ENCODE measurements around the gene BRIX1. TPM values are rescaled to one million over a fixed set of nuclear protein-coding genes. Genes with fewer than 3 reads are reported as not detected.

The BRIX1 gene
- total and polyA plus RNA-seq, 9 of the 15 experiments (the other 6 are each of a cell fraction or from before 2014, with no cell fraction given) = 115 to 193 (median 159) TPM

- TF ChIP-seq ZNF407 (IDR thresholded peaks at IDR 0.05; ENCODE audit: low read depth) (peak; percentile 99), GTF2B (IDR thresholded peaks at IDR 0.05; ENCODE audit: extremely low read depth, insufficient read length) (peak; percentile 26), SMAD3 (CRISPR knock-in tag; conservative IDR thresholded peaks at IDR 0.05) (no peak), L3MBTL2 (IDR thresholded peaks at IDR 0.05) (peak; percentile 65), PKNOX1 (IDR thresholded peaks at IDR 0.05) (peak; percentile 64), HSF4 (CRISPR knock-in tag; IDR thresholded peaks at IDR 0.05; ENCODE audit: borderline replicate concordance) (no peak), MAFK (IDR thresholded peaks at IDR 0.05; ENCODE audit: low read length) (peak; percentile 17; the same call in 1 of the 2 replicates), SMAD4 (CRISPR knock-in tag; conservative IDR thresholded peaks at IDR 0.05) (peak; percentile 89), MYC (IDR thresholded peaks at IDR 0.05; ENCODE audit: low read depth, low read length) (peak; percentile 97), MYC (CRISPR knock-in tag; IDR thresholded peaks at IDR 0.05; ENCODE audit: borderline replicate concordance, low read depth) (peak; percentile 87; the same call in 1 of the 2 replicates), RBFOX2 (IDR thresholded peaks at IDR 0.05; ENCODE audit: low read depth, low read length) (peak; percentile 99), FOXO4 (CRISPR knock-in tag; IDR thresholded peaks at IDR 0.05) (no peak), NR0B1 (IDR thresholded peaks at IDR 0.05; ENCODE audit: partially characterized antibody) (no peak), MCM7 (IDR thresholded peaks at IDR 0.05) (no peak), CBX5 (IDR thresholded peaks at IDR 0.05; ENCODE audit: borderline replicate concordance, low read depth) (0 out of 2 replicates have a peak, but pooled peaks have one; percentile 6)
These were observed at the start of gene BRIX1, which contains the start of gene RAD1 (continued) for GRCh38 chr5:34915139-34915855.

All from K562 (cell line).